IMR-90 (cell line): Measurements from ENCODE around the gene DNAH17. TPM values are rescaled to one million over a fixed set of nuclear protein-coding genes. Genes with fewer than 3 reads are reported as not detected.

Experiments
- ATAC-seq: fragments of 200-7000 bp; cut with Tn5 transposase; 2 replicates; pipeline ENCODE4 v1.9.1; 2020; ENCODE audit warnings: low read depth, mild to moderate bottlenecking, moderate library complexity
- BruUV-seq: library from RNA; stranded (reverse); fragments of 400-500 nt; replicated peaks from 2 replicates; lab custom pipeline; 2021; lab: Mats Ljungman, UMichigan
- CTCF ChIA-PET: fragments of 300-600 bp; formaldehyde crosslinking; extraction: SDS; loops from one replicate; lab custom pipeline; 2021; ENCODE audit warnings: antibody characterized with exemption; lab: Yijun Ruan, JAX
- POLR2A ChIA-PET: fragments of 300-600 bp; sonication (Branson Sonifier 250); formaldehyde crosslinking; loops from one replicate; lab custom pipeline; 2022; ENCODE audit warnings: antibody characterized with exemption; ENCODE audit not compliant: unreplicated experiment; lab: Charles Lee
- DNase-seq: peaks from one replicate; pipeline ENCODE4 v3.0.0; 2013
- H2AFZ ChIP-seq: replicated peaks from 2 replicates; pipeline ENCODE3; 2013; ENCODE audit warnings: low read length, mild to moderate bottlenecking; ENCODE audit not compliant: poor library complexity
- H2AK5ac ChIP-seq: 2 replicates; pipeline ENCODE4 v1.6.1; 2013; ENCODE audit warnings: low read depth, low read length, inconsistent platforms
- H2AK9ac ChIP-seq: replicated peaks from 2 replicates; pipeline ENCODE3; 2013; ENCODE audit warnings: mild to moderate bottlenecking, low read depth, low read length, moderate library complexity; ENCODE audit not compliant: poor library complexity
- H2BK120ac ChIP-seq: 2 replicates; pipeline ENCODE4 v1.6.1; 2013; ENCODE audit warnings: low read depth, low read length, inconsistent platforms
- H2BK15ac ChIP-seq: 3 replicates; pipeline ENCODE4 v1.6.1; 2013; ENCODE audit warnings: low read depth, low read length, inconsistent platforms
- H2BK20ac ChIP-seq: 2 replicates; pipeline ENCODE4 v1.6.1; 2013; ENCODE audit warnings: low read depth, mild to moderate bottlenecking, inconsistent platforms, low read length, moderate library complexity
- H2BK5ac ChIP-seq: 2 replicates; pipeline ENCODE4 v1.6.1; 2013; ENCODE audit warnings: mild to moderate bottlenecking, low read depth, low read length, inconsistent platforms; ENCODE audit not compliant: poor library complexity, severe bottlenecking
- H3K14ac ChIP-seq: replicated peaks from 2 replicates; pipeline ENCODE4 v1.6.1; 2013; ENCODE audit warnings: low read depth, low read length, inconsistent platforms
- H3K18ac ChIP-seq: 2 replicates; pipeline ENCODE4 v1.6.1; 2013; ENCODE audit warnings: low read depth, low read length, control low read depth
- H3K23ac ChIP-seq: 2 replicates; pipeline ENCODE4 v1.6.1; 2013; ENCODE audit warnings: low read depth, low read length, inconsistent platforms
- H3K27ac ChIP-seq: 2 replicates; pipeline ENCODE4 v1.5.1; 2013; ENCODE audit warnings: mild to moderate bottlenecking, control low read depth, low read length; ENCODE audit not compliant: insufficient read depth
- H3K27me3 ChIP-seq: 2 replicates; pipeline ENCODE4 v1.6.1; 2013; ENCODE audit warnings: low read length; ENCODE audit not compliant: control insufficient read depth, insufficient read depth
- H3K36me3 ChIP-seq: 2 replicates; pipeline ENCODE4 v1.6.1; 2013; ENCODE audit warnings: low read length, mixed read lengths; ENCODE audit not compliant: control insufficient read depth, insufficient read depth
- H3K4ac ChIP-seq: 2 replicates; pipeline ENCODE4 v1.6.1; 2013; ENCODE audit warnings: low read depth, low read length, inconsistent platforms
- H3K4me1 ChIP-seq: 2 replicates; pipeline ENCODE4 v1.6.1; 2013; ENCODE audit warnings: low read length, mixed read lengths; ENCODE audit not compliant: control insufficient read depth, insufficient read depth
- H3K4me2 ChIP-seq: 2 replicates; pipeline ENCODE4 v1.6.1; 2013; ENCODE audit warnings: low read depth, mild to moderate bottlenecking, control low read depth, low read length, moderate library complexity
- H3K4me3 ChIP-seq: 2 replicates; pipeline ENCODE4 v1.5.1; 2013; ENCODE audit warnings: low read depth, mild to moderate bottlenecking, control low read depth, low read length, moderate library complexity; ENCODE audit not compliant: insufficient read depth
- H3K56ac ChIP-seq: 2 replicates; pipeline ENCODE4 v1.6.1; 2013; ENCODE audit warnings: low read length, inconsistent platforms; ENCODE audit not compliant: insufficient read depth; ENCODE audit errors: extremely low read depth
- H3K79me1 ChIP-seq, 2 experiments: 2 replicates each; pipeline ENCODE4 v1.6.1; 2013; ENCODE audit warnings: low read length in 2 of 2, inconsistent platforms in 1 of 2, low read depth in 1 of 2
- H3K9ac ChIP-seq: 2 replicates; pipeline ENCODE4 v1.6.1; 2013; ENCODE audit warnings: low read depth, low read length, control low read depth
- H3K9me1 ChIP-seq: 2 replicates; pipeline ENCODE4 v1.6.1; 2013; ENCODE audit warnings: low read length, inconsistent platforms; ENCODE audit not compliant: insufficient read depth
- H3K9me3 ChIP-seq: 2 replicates; pipeline ENCODE4 v1.6.1; 2013; ENCODE audit warnings: low read length; ENCODE audit not compliant: control insufficient read depth, insufficient read depth
- H4K20me1 ChIP-seq: 2 replicates; pipeline ENCODE4 v1.6.1; 2013; ENCODE audit warnings: low read length, inconsistent platforms; ENCODE audit not compliant: insufficient read depth
- H4K5ac ChIP-seq: 2 replicates; pipeline ENCODE4 v1.6.1; 2013; ENCODE audit warnings: mild to moderate bottlenecking, low read depth, low read length, control low read depth
- H4K8ac ChIP-seq, 2 experiments: 2 replicates each; pipeline ENCODE4 v1.6.1; 2013; ENCODE audit warnings: low read depth in 2 of 2, low read length in 2 of 2, control low read depth in 1 of 2, inconsistent platforms in 1 of 2
- H4K91ac ChIP-seq: 2 replicates; pipeline ENCODE4 v1.6.1; 2013; ENCODE audit warnings: low read depth, low read length, inconsistent platforms; ENCODE audit not compliant: insufficient read depth
- BHLHE40 ChIP-seq: fragments of 150-350 bp; IDR thresholded peaks from 2 replicates; pipeline ENCODE4 v1.6.1; 2016; ENCODE audit warnings: mild to moderate bottlenecking, low read depth, low read length
- CHD1 ChIP-seq: IDR thresholded peaks from 2 replicates; pipeline ENCODE4 v1.6.1; 2012; ENCODE audit warnings: low read depth, low read length, improper control_type of control experiment
- CTCF ChIP-seq: conservative IDR thresholded peaks from 2 replicates; pipeline ENCODE4 v1.5.1; 2012; ENCODE audit warnings: mild to moderate bottlenecking, low read depth, low read length, improper control_type of control experiment
- MAFK ChIP-seq: IDR thresholded peaks from 2 replicates; pipeline ENCODE4 v1.6.1; 2012; ENCODE audit warnings: low read depth, low read length, improper control_type of control experiment
- MAZ ChIP-seq: IDR thresholded peaks from 2 replicates; pipeline ENCODE4 v1.6.1; 2012; ENCODE audit warnings: low read depth, mild to moderate bottlenecking, low read length, improper control_type of control experiment, moderate library complexity, borderline replicate concordance
- NFE2L2 ChIP-seq: fragments of 150-350 bp; IDR thresholded peaks from 2 replicates; pipeline ENCODE4 v1.6.1; 2016; ENCODE audit warnings: low read depth, mild to moderate bottlenecking, low read length
- POLR2A ChIP-seq: IDR thresholded peaks from 2 replicates; pipeline ENCODE4 v1.6.1; 2012; ENCODE audit warnings: mild to moderate bottlenecking, low read depth, low read length
- RCOR1 ChIP-seq: IDR thresholded peaks from 2 replicates; pipeline ENCODE4 v1.6.1; 2012; ENCODE audit warnings: mild to moderate bottlenecking, low read length, improper control_type of control experiment; ENCODE audit not compliant: insufficient replicate concordance
- USF2 ChIP-seq: fragments of 150-350 bp; IDR thresholded peaks from 2 replicates; pipeline ENCODE4 v1.6.1; 2017; ENCODE audit warnings: mild to moderate bottlenecking, antibody characterized with exemption, low read length, low read depth
- WGBS, 2 experiments: methylation state at CpG; one replicate each; pipeline versions ENCODE4 v1.1.5 to v1.1.7; 2013; ENCODE audit warnings: missing lambda C conversion rate in 2 of 2; ENCODE audit not compliant: insufficient read length in 1 of 2; ENCODE audit errors: extremely low coverage in 2 of 2; 5-methylcytosine and 5-hydroxymethylcytosine counted together
- dilution Hi-C: fragments of 300-500 bp; cut with HindIII; formaldehyde crosslinking; loops from one replicate; pipeline ENCODE4 v1.14.3; 2018; ENCODE audit warnings: low sequenced_read_pairs; ENCODE audit not compliant: unreplicated experiment
- in situ Hi-C: fragments of 300-500 bp; cut with MboI; formaldehyde crosslinking; loops from 3 replicates; pipeline ENCODE4 v1.14.3; 2019; ENCODE audit warnings: low sequenced_read_pairs, inconsistent platforms, mixed read lengths
- intact Hi-C: fragments of 100-400 bp; cut with micrococcal nuclease; formaldehyde crosslinking; loops from 2 replicates; pipeline ENCODE4 v1.10.0; 2022
- polyA plus RNA-seq, 3 experiments: library from polyadenylated mRNA; depleted of rRNA; stranded (reverse); fragments of >200 nt; gene quantifications; 2 replicates each; pipeline ENCODE4 v1.2.3, GENCODE V29; 2012; ENCODE audit warnings: low replicate concordance in 1 of 3
- total RNA-seq: library from RNA; depleted of rRNA; stranded (reverse); fragments of >200 nt; gene quantifications from 2 replicates; pipeline ENCODE4 v1.2.3, GENCODE V29; 2012

DNAH17 gene
- total and polyA plus RNA-seq, 2 of the 4 experiments (the other 2 are of a cell fraction): not detected

- TF ChIP-seq MAZ: no peak
These were observed 13.7 kb downstream of the DNAH17 start (continued) for GRCh38 chr17:78563189-78564145.

GRCh38 chr17:78562734-78563133 lies 14.5 kb downstream of the DNAH17 start:
- H3K9me3 ChIP-seq: no peaks in the 10 kb centered on the region
- no peak overlapping the region for H3K18ac ChIP-seq
- no peak overlapping the region for H3K23ac ChIP-seq
- H3K9me1 ChIP-seq: peaks cover 1% of the 10 kb centered on the region; the same call in 1 of the 2 replicates
- H4K91ac ChIP-seq: no peak overlapping the region
- H3K4ac ChIP-seq: no peak overlapping the region
- no peak overlapping the region for H4K8ac ChIP-seq
- H3K27ac ChIP-seq: no peak overlapping the region
- H2AK5ac ChIP-seq: no peak overlapping the region
- BruUV-seq: no TSS peak
- no peak overlapping the region for H2BK15ac ChIP-seq
- dilution Hi-C loops (no loop called here), in situ Hi-C loops (no loop called here), intact Hi-C loops (no loop called here)
- H3K79me1 ChIP-seq: no peaks in the 10 kb centered on the region
- H2BK5ac ChIP-seq: no peak overlapping the region
- H3K4me3 ChIP-seq: no peak overlapping the region
- no peak overlapping the region for H2AFZ ChIP-seq
- ChIA-PET CTCF (interaction anchor here (0.5 kb wide), 1 partner anchor 228 kb away, joined by 3 read pairs; no protein-coding TSS in a partner anchor), POLR2A (no interaction called here)
- no peak overlapping the region for H3K14ac ChIP-seq
- DNase-seq (no peak), ATAC-seq (no peak)
- no peak overlapping the region for H3K9ac ChIP-seq
- no peak overlapping the region for H2BK20ac ChIP-seq
- no peaks in the 10 kb centered on the region for H4K20me1 ChIP-seq
- no peaks in the 10 kb centered on the region for H3K4me1 ChIP-seq
- H3K56ac ChIP-seq: no peak overlapping the region
- 56% methylated on average over 2 of the region's 7 CpGs; no CpG with 5 or more reads in 1 of the 2 experiments for WGBS, 2 experiments
- H4K5ac ChIP-seq: no peak overlapping the region
- TF ChIP-seq POLR2A (no peak), USF2 (no peak), MAZ (no peak), MAFK (no peak), RCOR1 (no peak), CTCF (no peak), CHD1 (no peak), NFE2L2 (no peak), BHLHE40 (no peak)
- H2AK9ac ChIP-seq: no peak overlapping the region
- H3K27me3 ChIP-seq: peaks cover 54% of the 10 kb centered on the region
- no peak overlapping the region for H3K4me2 ChIP-seq
- no peak overlapping the region for H2BK120ac ChIP-seq
- H3K36me3 ChIP-seq: no peaks in the 10 kb centered on the region
